ENCODE results near the gene PROM1. TPM values are rescaled to one million over a fixed set of nuclear protein-coding genes. Genes with fewer than 3 reads are reported as not detected.

PROM1 gene
- total and polyA plus RNA-seq, 2 of the 8 experiments (the other 6 are each of a cell fraction or from before 2014, with no cell fraction given): 36.0 to 59.7 TPM

DNA sequence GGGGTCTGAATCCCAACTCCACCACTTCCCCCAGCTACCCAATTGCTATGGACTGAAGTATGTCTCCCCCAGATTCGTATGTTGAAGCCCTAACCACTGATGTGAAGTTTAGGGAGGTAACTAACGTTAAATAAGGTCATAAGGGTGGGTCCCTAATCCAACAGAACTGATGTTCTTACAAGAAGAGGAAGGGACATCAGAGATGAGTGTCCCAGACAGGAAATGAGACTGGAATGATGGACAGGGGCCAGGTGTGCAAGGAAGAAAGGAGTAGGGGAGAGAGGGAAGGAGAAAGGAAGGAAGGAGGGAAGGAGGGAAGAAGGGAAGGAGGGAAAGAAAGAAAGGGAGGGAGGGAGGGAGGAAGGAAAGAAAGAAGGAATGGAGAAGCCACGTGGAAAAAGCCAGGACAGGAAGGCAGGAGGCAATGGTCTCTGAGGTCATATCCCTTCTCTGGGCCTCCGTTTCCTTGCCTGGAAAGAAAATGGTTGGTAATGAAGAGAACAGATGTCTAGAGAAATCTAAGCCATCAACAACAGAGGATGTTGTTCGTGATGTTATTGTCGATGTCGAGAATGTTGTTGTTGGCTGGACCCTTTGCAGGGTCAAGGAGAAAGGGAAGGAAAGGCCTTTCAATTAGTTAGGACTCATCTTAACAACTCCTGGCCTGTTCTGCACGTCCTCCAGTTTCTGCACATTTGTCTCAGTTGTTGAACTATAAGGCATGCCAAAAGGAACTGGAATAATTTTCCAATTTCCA is 61.8 kb downstream of the PROM1 start:
- peaks cover 0 to 3% of the 10 kb centered on the region in 2 experiments for H4K20me1 ChIP-seq (replicated peaks in 1 of 2; ENCODE audit: control insufficient read depth in 1 of 2, insufficient read depth in 2 of 2, low read length in 2 of 2)
- H3K23ac ChIP-seq (ENCODE audit: insufficient read length): no peak overlapping the region
- H4K91ac ChIP-seq (replicated peaks; ENCODE audit: insufficient read length, low read length): no peak overlapping the region
- H2BK12ac ChIP-seq (ENCODE audit: low read depth, low read length): no peak overlapping the region
- WGBS, 2 experiments (ENCODE audit: extremely low coverage in 1 of 2, insufficient coverage in 1 of 2, insufficient read length in 1 of 2, insufficient replicate concordance in 2 of 2, low coverage in 1 of 2, low lambda C conversion rate in 2 of 2, missing lambda C conversion rate in 1 of 2): 93% methylated on average over 7 of the region's 8 CpGs; no CpG with 5 or more reads in 1 of the 2 experiments
- H3K4ac ChIP-seq (replicated peaks; ENCODE audit: insufficient read length, low read depth, low read length): no peak overlapping the region
- H3K4me3 ChIP-seq (ENCODE audit: extremely low read depth in 1 of 4, insufficient read depth in 2 of 4, low read depth in 3 of 4, low read length in 4 of 4): no peak overlapping the region
- DNase-seq (ENCODE audit: low read depth in 1 of 2, low spot score in 2 of 2): no peak
- no peaks in the 10 kb centered on the region for H3K4me1 ChIP-seq (replicated peaks in 1 of 4; ENCODE audit: control insufficient read depth in 3 of 4, insufficient read depth in 4 of 4, low read length in 3 of 4)
- no peak overlapping the region for H4K5ac ChIP-seq (ENCODE audit: insufficient read length, low read depth, low read length)
- no peak overlapping the region for H2BK5ac ChIP-seq (ENCODE audit: low read depth, low read length)
- H3K27ac ChIP-seq (ENCODE audit: low read depth, low read length): no peak overlapping the region
- no peaks in the 10 kb centered on the region for H3K23me2 ChIP-seq (ENCODE audit: low read depth, low read length)
- H3K56ac ChIP-seq (replicated peaks; ENCODE audit: insufficient read length, low read depth, low read length): no peak overlapping the region
- no peak overlapping the region for H2BK20ac ChIP-seq (ENCODE audit: low read length)
- no peak overlapping the region for H3K18ac ChIP-seq (ENCODE audit: extremely low read depth, low read length)
- H3K9ac ChIP-seq (replicated peaks in 1 of 4; ENCODE audit: extremely low read depth in 1 of 4, low read depth in 3 of 4, low read length in 3 of 4): no peak overlapping the region
- H4K8ac ChIP-seq (ENCODE audit: extremely low read depth, insufficient read depth, low read length): no peak overlapping the region
- no peak overlapping the region for H2AK5ac ChIP-seq (ENCODE audit: low read depth, low read length)
- H2AFZ ChIP-seq (ENCODE audit: low read length): no peak overlapping the region
- no peak overlapping the region for H3K4me2 ChIP-seq (ENCODE audit: insufficient read depth in 1 of 2, low read depth in 2 of 2, low read length in 2 of 2)
- H3K27me3 ChIP-seq (replicated peaks in 1 of 4; ENCODE audit: control insufficient read depth in 3 of 4, extremely low read depth in 1 of 4, insufficient read depth in 3 of 4, low read length in 3 of 4): no peaks in the 10 kb centered on the region
- FAIRE-seq: no peak
- H2BK15ac ChIP-seq (ENCODE audit: low read length): no peak overlapping the region
- ChIA-PET CTCF (ENCODE audit: partially characterized antibody) (no interaction called here), POLR2A (ENCODE audit: partially characterized antibody) (no interaction called here)
- H3K79me2 ChIP-seq (ENCODE audit: control insufficient read depth in 1 of 2, insufficient read depth in 2 of 2, low read length in 2 of 2): no peaks in the 10 kb centered on the region
- H3K36me3 ChIP-seq (ENCODE audit: control insufficient read depth in 2 of 4, insufficient read depth in 4 of 4, low read length in 3 of 4): peaks cover 15 to 49% (median 43%) of the 10 kb centered on the region in 4 experiments
- no peak overlapping the region for H3K14ac ChIP-seq (ENCODE audit: insufficient read length)
- no peaks in the 10 kb centered on the region for H3K9me3 ChIP-seq (ENCODE audit: insufficient read depth in 2 of 2, low read depth in 1 of 2, low read length in 1 of 2)
- H2BK120ac ChIP-seq (replicated peaks; ENCODE audit: low read depth, low read length): no peak overlapping the region
- H3K79me1 ChIP-seq (ENCODE audit: low read depth, low read length): no peaks in the 10 kb centered on the region
- TF ChIP-seq YY1 (IDR thresholded peaks at IDR 0.05; ENCODE audit: low read depth, low read length): no peak
- no peak for TF ChIP-seq KDM1A (IDR thresholded peaks at IDR 0.05; ENCODE audit: borderline replicate concordance, low read length)
- no peak for TF ChIP-seq BACH1 (IDR thresholded peaks at IDR 0.05; ENCODE audit: low read length)
- TF ChIP-seq NANOG (IDR thresholded peaks at IDR 0.05; ENCODE audit: insufficient read depth, low read depth, low read length, poor library complexity, severe bottlenecking): no peak
- no peak for TF ChIP-seq CHD1 (IDR thresholded peaks at IDR 0.05; ENCODE audit: low read depth, low read length)
- no peak for TF ChIP-seq HDAC2 (IDR thresholded peaks at IDR 0.05; ENCODE audit: borderline replicate concordance in 1 of 2, low read depth in 2 of 2, low read length in 2 of 2)

Data from H1 (cell line).